ENCODE data around the gene JHY.
"Not testable (repeated sequence)": the region's sequence is repeated elsewhere in the genome, so short reads cannot be mapped to it uniquely, and the experiment has no call there.

Gene JHY

GRCh38 chr11:122882189-122882856 is at the start of gene JHY:
Gene JHY (plus strand): TSS chr11:122882759. CDS start chr11:122885850, 3,091 bp downstream.
- no peak for DNase-seq

DNA sequence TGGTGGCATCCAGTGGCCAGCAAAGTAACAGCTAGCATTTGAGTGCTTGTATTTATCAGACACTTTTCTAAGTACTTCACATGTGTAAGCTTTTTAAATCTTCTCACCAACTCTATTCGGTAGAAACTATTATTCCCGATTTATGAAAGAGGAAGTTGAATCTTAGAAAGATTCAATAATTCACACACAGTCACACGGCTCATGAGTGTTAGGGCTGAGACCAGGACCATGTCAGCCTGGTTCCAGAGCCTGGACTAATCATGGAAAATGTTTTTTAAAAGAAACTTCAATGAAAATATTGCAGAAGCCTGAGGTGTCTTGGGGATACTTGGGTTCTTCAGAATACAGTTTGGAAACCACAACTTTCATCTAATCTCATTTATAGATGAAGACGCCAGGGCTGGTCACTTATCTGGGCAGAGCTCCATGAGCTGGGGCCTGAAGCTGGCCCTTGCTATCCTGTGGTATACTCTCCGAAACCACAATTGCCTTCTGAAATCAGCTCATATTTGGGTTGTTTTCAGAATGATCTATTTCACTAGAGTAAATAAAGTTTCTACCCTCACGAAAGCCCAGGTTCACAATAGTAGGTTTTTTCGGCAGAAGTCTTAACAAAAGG is 48.6 kb upstream of the JHY start:
- DNase-seq = no peak

DNA sequence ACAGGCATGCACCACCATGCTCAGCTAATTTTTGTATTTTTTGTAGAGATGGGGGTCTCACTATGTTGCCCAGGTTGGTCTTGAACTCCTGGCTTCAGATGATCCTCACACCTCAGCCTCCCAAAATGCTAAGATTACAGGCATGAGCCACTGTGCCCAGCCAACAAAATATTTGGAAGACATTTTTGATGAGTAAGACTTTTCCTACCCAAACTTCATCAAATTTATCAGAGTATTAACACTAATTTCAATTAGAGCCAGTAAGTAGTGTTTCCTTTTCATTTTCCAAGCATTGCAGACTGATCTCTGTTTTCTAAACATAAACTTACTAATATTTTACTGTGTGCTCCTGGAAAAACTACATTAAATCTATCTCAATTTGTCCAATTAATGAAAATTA is 45.6 kb upstream of the JHY start:
- DNase-seq = no peak

GRCh38 chr11:122837528-122838346 is 44.8 kb upstream of the JHY start:
- DNase-seq = no peak

GRCh38 chr11:122843281-122844141 is 39.0 kb upstream of the JHY start:
- peak; percentile 78 for DNase-seq

DNA sequence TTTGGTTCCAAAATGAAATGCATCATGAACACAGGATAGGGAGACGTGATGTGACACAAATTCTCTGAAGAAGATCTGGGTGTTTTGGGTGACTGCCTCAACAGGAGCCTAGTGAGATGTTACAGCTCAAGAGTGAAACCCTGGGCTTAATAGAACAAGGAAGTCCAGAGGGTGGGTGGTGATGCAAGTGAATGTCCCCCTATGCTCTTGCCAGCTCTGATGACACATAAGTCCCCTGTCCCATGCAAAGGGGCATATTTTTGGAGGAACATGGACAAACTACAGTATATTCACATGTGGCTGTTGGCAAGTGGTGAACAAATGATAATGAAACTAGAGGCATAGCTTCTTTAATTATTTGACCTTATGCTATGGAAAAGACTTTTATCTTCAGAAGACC is 35.1 kb upstream of the JHY start:
- no peak for DNase-seq

GRCh38 chr11:122848186-122848585 is 34.4 kb upstream of the JHY start:
- no peak for DNase-seq

- peak; percentile 76 for DNase-seq
Measured at GRCh38 chr11:122850076-122850631, 32.4 kb upstream of the JHY start.

- DNase-seq = peak; percentile 67
Measured at GRCh38 chr11:122851366-122851966, 31.1 kb upstream of the JHY start.

GRCh38 chr11:122852074-122852795 is 30.3 kb upstream of the JHY start:
- DNase-seq = peak; percentile 43

DNA sequence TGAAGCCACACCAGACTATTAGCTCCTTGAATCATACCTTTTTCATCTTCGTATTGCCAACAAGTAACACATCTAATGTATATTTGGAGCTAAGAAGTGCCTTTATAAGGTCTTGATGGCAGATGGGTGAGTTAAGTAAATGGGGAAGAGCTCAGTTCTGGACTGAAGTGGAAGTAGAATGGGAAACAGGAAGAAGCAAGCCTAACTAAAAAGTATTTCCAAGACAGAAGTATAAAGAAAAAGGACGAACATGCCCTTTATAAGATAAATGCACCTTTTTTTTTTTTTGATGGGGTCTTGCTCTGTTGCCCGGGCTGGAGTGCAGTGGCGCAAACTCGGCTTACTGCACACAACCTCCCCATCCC is 29.8 kb upstream of the JHY start:
- no peak for DNase-seq

DNA sequence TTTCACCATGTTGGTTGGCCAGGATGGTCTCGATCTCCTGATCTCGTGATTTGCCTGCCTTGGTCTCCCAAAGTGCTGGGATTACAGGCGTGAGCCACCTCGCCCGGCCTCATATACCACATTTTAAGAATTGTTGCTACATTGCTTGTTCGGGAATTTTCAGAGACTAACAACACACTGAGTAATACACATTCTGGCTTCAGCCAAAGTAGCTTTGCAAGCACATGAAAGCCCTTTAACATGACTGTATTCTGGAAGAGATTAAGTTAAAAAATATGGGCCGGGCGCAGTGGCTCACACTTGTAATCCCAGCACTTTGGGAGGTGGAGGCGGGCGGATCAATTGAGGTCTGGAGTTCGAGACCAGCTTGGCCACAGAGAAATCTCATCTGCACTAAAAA is 29.3 kb upstream of the JHY start:
- no peak for DNase-seq

DNA sequence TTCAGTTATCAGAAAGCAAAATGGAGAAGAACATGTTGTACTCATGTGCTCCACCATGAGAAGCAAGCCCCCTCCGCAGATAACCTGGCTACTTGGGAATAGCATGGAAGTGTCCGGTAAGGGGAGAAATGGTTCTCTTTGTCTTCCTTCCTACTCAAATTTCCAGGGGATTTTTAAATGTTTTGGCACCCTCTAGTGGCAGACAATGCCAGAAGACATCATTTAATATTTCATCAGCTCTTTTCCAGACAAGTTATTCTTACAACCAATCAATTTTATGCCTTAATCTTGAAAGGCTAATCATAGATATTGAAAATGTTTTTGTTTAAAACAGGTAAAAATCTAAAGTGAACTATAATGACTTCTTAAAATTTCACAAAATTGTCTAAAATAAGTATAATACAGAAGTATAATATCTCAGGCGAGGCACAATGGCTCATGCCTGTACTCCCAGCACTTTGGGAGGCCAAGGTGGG is 28.6 kb upstream of the JHY start:
- peak; percentile 81 for DNase-seq

GRCh38 chr11:122861631-122862030 is 20.9 kb upstream of the JHY start:
- no peak for DNase-seq

- DNase-seq = no peak
Measured at GRCh38 chr11:122862091-122862490, 20.5 kb upstream of the JHY start.

GRCh38 chr11:122863154-122863553 is 19.4 kb upstream of the JHY start:
- not testable (repeated sequence) for DNase-seq

DNA sequence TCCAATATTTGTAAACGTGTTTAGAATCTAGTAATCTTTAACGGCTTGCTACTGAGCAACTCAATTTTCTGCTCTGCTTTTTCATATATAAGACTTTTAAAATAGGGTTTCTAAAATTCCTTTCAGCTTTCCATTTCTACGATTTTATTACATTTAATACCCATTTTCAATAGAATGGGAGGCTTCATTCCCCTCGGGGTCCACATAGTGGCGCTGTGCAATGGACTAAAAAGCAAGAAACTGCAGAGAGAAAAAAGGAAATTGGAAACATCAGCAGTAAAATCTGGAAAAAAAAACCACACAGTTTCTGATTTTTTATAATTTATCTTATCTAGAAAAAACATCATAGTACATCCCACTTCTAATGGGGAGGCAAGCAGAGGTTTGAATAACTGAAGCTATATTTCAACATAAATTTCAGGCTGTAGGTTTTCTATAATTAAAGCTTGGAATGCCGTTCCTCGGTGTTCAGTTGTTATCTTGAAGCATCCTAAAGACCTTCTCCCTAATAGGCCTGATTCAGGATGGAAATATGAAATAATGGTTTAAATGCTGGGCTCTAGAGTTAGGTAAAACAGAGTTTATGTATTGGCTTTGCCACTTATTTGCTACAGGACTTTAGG is 18.7 kb upstream of the JHY start:
- DNase-seq = peak; percentile 43

DNA sequence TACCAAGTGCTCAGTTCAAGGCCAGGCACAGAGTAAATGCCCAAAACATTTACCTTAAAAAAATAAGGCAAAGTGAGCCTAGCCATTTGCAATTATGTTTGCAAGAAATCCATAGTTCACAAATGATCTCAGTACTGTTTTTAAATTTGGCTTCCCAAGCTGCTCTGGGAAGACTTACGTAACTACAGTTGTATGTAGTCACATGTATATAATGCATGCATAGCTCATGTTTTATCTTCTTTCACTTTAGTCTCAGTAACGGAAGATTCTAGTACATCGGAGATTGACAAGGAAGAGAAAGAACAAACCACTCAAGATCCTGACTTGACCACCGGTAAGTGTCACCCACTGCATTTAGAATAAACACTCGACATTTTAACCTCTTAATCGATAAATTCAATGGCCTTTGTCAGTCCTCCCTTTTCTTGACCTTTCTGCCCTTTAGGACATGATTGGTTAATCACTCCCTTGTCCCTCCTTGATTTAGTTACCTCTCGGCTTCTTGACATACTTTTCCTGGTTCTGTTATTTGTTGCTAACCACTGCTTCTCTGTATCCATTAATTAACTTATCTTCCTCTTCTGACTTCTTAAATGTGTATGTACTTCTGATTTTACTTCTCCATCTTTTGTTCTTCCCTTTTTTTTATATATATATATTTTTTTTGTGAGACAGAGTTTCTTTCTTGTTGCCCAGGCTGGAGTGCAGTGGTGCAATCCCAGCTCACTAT is 18.0 kb upstream of the JHY start:
- no peak for DNase-seq

GRCh38 chr11:122869622-122870021 is 12.9 kb upstream of the JHY start:
- DNase-seq = no peak

DNA sequence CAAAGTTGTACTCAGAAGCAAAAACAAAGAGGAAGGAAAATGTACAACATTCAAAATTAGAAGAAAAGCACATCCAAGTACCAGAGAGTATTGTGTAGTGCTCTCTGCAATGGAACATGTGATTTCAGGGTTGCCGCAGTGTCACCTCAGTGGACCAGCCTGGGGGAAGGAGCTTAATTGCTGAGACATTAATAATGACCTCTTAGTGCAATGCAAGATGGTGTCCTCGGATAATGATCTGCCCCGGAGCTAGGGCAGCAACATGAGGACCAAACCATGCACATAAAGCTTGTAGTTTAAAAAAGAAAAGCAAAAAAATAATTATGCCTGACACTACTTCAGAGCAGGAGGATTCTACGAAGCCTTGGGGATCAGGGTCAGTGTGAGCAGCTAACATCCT is 11.3 kb upstream of the JHY start:
- DNase-seq = no peak

Data from CD4-positive, alpha-beta T cell treated with Interleukin-17A for 1 hour (primary cell).